ENCODE measurements around the gene METTL16. TPM values are rescaled to one million over a fixed set of nuclear protein-coding genes. Genes with fewer than 3 reads are reported as not detected.

The METTL16 gene
- total and polyA plus RNA-seq, 2 of the 4 experiments (the other 2 are of a cell fraction) = 11.8 to 15.4 TPM

DNA sequence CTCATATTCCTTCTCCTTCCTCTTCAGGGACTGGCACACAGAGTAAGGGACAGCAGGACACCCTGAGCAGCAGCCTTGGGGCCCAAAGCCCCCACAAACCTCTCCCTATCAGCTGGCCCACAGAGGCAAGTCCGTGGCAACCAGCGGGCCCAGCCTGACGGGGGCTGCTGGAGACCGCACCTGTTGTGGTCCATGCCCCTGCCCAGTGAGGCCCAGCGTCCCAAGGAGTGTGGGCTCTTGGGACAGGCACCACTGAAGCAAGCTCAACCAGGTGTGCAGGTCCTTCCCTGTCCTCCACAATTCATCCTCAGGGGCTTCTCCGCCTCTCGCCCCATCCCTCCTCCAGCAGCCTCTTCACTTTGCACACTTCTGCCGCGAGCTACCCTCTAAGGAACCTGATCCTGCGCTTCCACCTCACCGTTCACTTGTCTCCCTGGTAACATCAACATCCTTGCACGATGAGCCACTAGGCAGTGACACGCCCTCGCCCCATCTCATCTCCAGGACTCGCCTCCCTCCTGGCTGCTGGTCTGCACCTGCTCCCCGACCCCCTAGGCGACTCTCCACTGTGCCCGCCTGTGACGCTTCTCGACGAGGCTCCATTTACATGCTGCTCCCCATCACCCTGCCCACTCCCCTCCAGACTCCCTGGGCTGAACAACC is 123.5 kb downstream of the METTL16 start:
- ChIA-PET POLR2A (ENCODE audit: unreplicated experiment) (no interaction called here), CTCF (no interaction called here)
- Histone ChIP-seq H2AK9ac (replicated peaks; ENCODE audit: low read depth, low read length, poor library complexity) (no peak overlapping the region), H2AK5ac (ENCODE audit: low read depth, low read length) (0 out of 2 replicates have a peak overlapping the region, but pooled peaks have one; percentile 33), H3K18ac (ENCODE audit: low read depth, low read length) (no peak overlapping the region), H4K20me1 (ENCODE audit: insufficient read depth, low read length) (peaks cover 32% of the 10 kb centered on the region), H4K8ac (ENCODE audit: low read depth in 2 of 2, low read length in 2 of 2) (no peak overlapping the region), H4K5ac (ENCODE audit: low read depth, low read length) (no peak overlapping the region), H3K4ac (ENCODE audit: low read depth, low read length) (no peak overlapping the region), H3K79me1 (ENCODE audit: low read depth in 1 of 2, low read length in 2 of 2) (peaks cover 14 to 45% of the 10 kb centered on the region in 2 experiments), H3K56ac (ENCODE audit: extremely low read depth, insufficient read depth, low read length) (no peak overlapping the region), H2BK15ac (ENCODE audit: low read depth, low read length) (no peak overlapping the region), H2BK120ac (ENCODE audit: low read depth, low read length) (no peak overlapping the region), H3K27me3 (ENCODE audit: control insufficient read depth, insufficient read depth, low read length) (no peaks in the 10 kb centered on the region), H3K9me1 (ENCODE audit: insufficient read depth, low read length) (peaks cover 5% of the 10 kb centered on the region; the same call in 1 of the 2 replicates), H3K23ac (ENCODE audit: low read depth, low read length) (no peak overlapping the region), H3K36me3 (ENCODE audit: control insufficient read depth, insufficient read depth, low read length) (peaks cover 30% of the 10 kb centered on the region; the same call in 1 of the 2 replicates), H3K9ac (ENCODE audit: low read depth, low read length) (no peak overlapping the region), H3K27ac (ENCODE audit: insufficient read depth, low read length) (no peak overlapping the region), H3K14ac (replicated peaks; ENCODE audit: low read depth, low read length) (no peak overlapping the region), H3K4me3 (ENCODE audit: insufficient read depth, low read depth, low read length) (no peak overlapping the region), H2BK5ac (ENCODE audit: low read depth, low read length, poor library complexity, severe bottlenecking) (no peak overlapping the region), H2AFZ (replicated peaks; ENCODE audit: low read length, poor library complexity) (no peak overlapping the region), H3K4me1 (ENCODE audit: control insufficient read depth, insufficient read depth, low read length) (peaks cover 9% of the 10 kb centered on the region), H3K9me3 (ENCODE audit: control insufficient read depth, insufficient read depth, low read length) (no peaks in the 10 kb centered on the region), H2BK20ac (ENCODE audit: low read depth, low read length) (no peak overlapping the region), H3K4me2 (ENCODE audit: low read depth, low read length) (no peak overlapping the region), H4K91ac (ENCODE audit: insufficient read depth, low read depth, low read length) (no peak overlapping the region)
- intact Hi-C loops (cut with micrococcal nuclease) = no loop called here
- WGBS, 2 experiments (ENCODE audit: extremely low coverage in 2 of 2, insufficient read length in 1 of 2) = 80% methylated on average over 20 of the region's 21 CpGs; no CpG with 5 or more reads in 1 of the 2 experiments
- in situ Hi-C loops (cut with MboI; ENCODE audit: low sequenced_read_pairs) = no loop called here
- TF ChIP-seq POLR2A (IDR thresholded peaks at IDR 0.05; ENCODE audit: low read depth, low read length) = no peak
- no peak for TF ChIP-seq SMC3 (IDR thresholded peaks at IDR 0.05; ENCODE audit: low read depth, low read length)
- BruUV-seq (replicated peaks) = no TSS peak
- no peak for DNase-seq
- ATAC-seq (ENCODE audit: low read depth) = no peak
- dilution Hi-C loops (cut with HindIII; ENCODE audit: low sequenced_read_pairs, unreplicated experiment) = no loop called here
